RWPE1 (cell line): Measurements from ENCODE around the gene PDZRN3.

Experiments
- CTCF ChIA-PET: fragments of 350-600 bp; sonication (Branson Sonifier 250); formaldehyde crosslinking; extraction: SDS; loops from one replicate; lab custom pipeline; 2021; lab: Yijun Ruan, JAX
- POLR2A ChIA-PET: fragments of 400-600 bp; formaldehyde crosslinking; extraction: SDS; loops from one replicate; lab custom pipeline; 2020; ENCODE audit warnings: antibody characterized with exemption; ENCODE audit not compliant: low non-redundant PET; lab: Yijun Ruan, JAX
- DNase-seq: peaks from one replicate; pipeline ENCODE4 v3.0.0; 2012; ENCODE audit warnings: low spot score
- H3K27ac ChIP-seq: fragments of 450-650 bp; 2 replicates; pipeline ENCODE4 v1.5.1; 2017
- TF ChIP-seq, protein P1 (sequence below): fragments of 450-650 bp; conservative IDR thresholded peaks from 2 replicates; pipeline ENCODE4 v1.5.1; 2017; ENCODE audit warnings: low read depth, mild to moderate bottlenecking

The PDZRN3 gene

DNA sequence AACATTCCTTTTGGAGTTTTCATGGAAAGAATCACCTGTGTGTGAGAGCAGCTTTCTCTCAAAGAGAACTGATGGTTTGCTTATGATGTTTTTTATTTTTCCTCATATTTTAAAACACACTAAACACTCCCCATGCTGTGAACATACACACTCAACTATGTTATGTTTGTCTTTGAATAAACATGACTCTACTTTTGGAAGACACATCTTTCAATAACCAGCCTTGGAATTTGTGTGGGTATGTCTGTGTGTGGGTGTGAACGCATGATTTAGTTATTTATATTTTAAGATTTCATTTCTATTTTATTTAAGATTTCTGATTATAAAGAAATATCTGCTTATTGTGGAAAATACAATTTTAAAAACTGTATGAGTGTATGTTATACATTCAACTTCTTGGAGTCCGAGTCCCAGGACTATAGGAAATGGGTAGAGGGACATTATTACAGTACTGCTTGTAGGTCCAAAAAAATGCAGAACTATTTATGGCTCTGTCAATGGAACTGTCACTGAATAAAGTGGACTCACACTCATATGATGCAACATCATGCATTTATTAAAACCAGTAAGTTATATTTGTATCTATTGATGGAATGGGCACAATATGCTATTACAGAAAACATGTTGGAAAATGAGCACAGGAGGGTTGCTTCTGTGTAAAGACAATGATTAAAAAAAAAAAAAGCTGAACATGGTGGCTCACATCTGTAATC is 43.5 kb downstream of the PDZRN3 start:
- POLR2A ChIA-PET, result no interaction called here
- TF ChIP-seq, protein P1, sequence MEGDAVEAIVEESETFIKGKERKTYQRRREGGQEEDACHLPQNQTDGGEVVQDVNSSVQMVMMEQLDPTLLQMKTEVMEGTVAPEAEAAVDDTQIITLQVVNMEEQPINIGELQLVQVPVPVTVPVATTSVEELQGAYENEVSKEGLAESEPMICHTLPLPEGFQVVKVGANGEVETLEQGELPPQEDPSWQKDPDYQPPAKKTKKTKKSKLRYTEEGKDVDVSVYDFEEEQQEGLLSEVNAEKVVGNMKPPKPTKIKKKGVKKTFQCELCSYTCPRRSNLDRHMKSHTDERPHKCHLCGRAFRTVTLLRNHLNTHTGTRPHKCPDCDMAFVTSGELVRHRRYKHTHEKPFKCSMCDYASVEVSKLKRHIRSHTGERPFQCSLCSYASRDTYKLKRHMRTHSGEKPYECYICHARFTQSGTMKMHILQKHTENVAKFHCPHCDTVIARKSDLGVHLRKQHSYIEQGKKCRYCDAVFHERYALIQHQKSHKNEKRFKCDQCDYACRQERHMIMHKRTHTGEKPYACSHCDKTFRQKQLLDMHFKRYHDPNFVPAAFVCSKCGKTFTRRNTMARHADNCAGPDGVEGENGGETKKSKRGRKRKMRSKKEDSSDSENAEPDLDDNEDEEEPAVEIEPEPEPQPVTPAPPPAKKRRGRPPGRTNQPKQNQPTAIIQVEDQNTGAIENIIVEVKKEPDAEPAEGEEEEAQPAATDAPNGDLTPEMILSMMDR, result no peak
- no peak for DNase-seq
- no peak overlapping the region for H3K27ac ChIP-seq
- CTCF ChIA-PET, result interaction anchor here (0.6 kb wide), 1 partner anchor 587 kb away, joined by 3 read pairs; no protein-coding TSS in a partner anchor

- DNase-seq, result peak; percentile 35
- H3K27ac ChIP-seq, result no peak overlapping the region
- TF ChIP-seq, protein P1, result no peak
- POLR2A ChIA-PET, result no interaction called here
- CTCF ChIA-PET, result no interaction called here
Measured at GRCh38 chr3:73580343-73580742, 44.4 kb downstream of the PDZRN3 start.

DNA sequence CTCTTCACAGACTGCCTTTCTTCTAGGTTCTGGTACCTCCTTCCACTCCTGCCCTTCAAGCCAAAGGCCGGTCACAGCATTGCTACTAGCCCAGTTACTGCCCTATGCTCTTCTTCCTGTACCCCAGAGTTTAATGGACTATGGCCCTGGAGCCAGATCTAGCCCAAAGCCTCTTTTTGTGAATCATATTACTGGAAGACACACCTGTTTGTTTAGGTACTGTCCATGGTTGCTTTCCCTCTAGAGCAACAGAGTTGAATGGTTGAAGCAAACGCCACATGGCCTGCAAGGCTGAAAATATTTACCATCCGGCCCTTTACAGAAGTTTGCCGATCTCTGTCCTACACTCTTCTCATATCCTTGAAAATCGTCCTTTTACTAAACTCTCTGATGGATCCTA is 47.0 kb downstream of the PDZRN3 start:
- TF ChIP-seq, protein P1, result no peak
- CTCF ChIA-PET, result no interaction called here

GRCh38 chr3:73576999-73577461 is 47.7 kb downstream of the PDZRN3 start:
- POLR2A ChIA-PET, result no interaction called here
- no peak for DNase-seq

More for the DNA sequence above, 47.0 kb downstream of the PDZRN3 start:
- POLR2A ChIA-PET, result no interaction called here
- no peak overlapping the region for H3K27ac ChIP-seq
- DNase-seq, result no peak

DNA sequence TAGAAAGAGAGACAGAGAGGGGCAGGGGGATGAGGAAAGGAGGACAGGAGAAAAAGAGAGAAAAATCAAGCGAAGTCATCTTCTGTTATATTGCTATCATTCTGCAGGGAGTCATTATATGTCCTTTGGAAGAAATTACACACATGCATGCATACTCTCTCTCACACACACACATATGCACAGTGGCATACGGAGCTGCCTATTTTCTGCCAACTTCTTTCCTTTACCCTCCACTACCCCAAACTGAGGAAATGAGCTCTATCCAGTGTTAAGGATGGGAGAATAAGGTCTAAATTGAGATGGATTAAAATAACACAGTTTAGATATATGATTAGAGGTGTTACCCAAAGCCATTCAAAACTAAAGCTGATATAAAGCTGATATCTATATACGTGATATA is 48.8 kb downstream of the PDZRN3 start:
- ChIA-PET POLR2A (no interaction called here), CTCF (no interaction called here)
- H3K27ac ChIP-seq, result no peak overlapping the region
- DNase-seq, result no peak
- TF ChIP-seq, protein P1, result no peak

More at GRCh38 chr3:73576999-73577461, 47.7 kb downstream of the PDZRN3 start:
- CTCF ChIA-PET, result no interaction called here
- TF ChIP-seq, protein P1, result no peak
- no peak overlapping the region for H3K27ac ChIP-seq

DNA sequence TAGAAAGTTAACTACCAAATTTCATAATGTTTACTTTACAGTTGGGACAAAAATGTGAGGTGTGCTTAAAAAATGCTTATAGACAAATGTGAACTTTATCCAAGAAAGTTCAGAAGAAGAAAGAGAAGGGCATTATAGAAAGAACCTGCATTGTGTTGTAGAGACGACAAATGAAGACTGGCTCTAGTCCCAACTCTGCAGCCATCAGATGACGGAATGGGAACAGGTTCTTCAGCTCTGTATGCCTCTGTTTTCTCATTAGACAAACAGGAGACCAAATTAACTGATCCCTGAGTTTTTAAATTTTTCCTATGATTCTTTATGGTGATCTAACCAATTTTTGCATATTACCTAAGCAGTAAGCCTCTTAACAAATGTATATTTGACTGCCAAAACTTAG is 49.2 kb downstream of the PDZRN3 start:
- no peak overlapping the region for H3K27ac ChIP-seq
- TF ChIP-seq, protein P1, result no peak
- POLR2A ChIA-PET, result no interaction called here
- DNase-seq, result no peak
- CTCF ChIA-PET, result no interaction called here
